B cell (primary cell): ENCODE data around the gene COG8.

Experiments used
- EZH2 ChIP-seq: IDR thresholded peaks from 2 replicates; pipeline ENCODE4 v1.6.1; 2012; ENCODE audit warnings: borderline replicate concordance, low read depth, mild to moderate bottlenecking, moderate library complexity, low read length; ENCODE audit not compliant: insufficient read depth, poor library complexity, severe bottlenecking
- TF ChIP-seq, protein P1 (sequence below): fragments of 200-600 bp; IDR thresholded peaks from one replicate; pipeline ENCODE4 v1.8.0; 2022; ENCODE audit warnings: antibody characterized with exemption, mild to moderate bottlenecking

DNA sequence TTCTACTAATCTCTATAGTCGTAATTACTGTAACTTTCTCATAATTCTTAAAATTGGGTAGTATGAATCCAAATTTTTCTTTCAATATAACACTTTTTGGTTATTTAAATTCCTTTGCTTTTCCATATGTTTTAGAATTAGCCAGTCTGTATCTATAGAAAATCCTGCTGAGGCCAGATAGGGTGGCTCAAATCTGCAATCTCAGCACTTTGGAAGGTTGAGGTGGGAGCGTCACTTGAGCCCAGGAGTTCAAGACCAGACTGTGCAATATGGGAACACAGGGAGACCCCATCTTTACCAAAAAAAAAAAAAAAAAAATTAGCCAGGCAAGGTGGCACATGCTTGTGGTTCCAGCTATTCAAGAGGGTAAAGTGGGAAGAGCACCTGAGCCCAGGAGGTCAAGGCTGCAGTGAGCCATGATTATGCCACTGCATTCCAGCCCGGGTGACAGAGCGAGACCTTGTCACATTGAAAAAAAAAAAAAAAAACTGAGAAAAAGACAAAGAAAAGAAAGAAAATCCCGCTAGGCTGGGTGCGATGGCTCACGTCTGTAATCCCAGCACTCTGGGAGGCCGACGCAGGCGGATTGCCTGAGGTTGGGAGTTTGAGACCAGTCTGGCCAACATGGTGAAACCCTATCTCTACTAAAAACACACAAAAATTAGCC, 37.2 kb upstream of the COG8 start:
- TF ChIP-seq, protein P1, sequence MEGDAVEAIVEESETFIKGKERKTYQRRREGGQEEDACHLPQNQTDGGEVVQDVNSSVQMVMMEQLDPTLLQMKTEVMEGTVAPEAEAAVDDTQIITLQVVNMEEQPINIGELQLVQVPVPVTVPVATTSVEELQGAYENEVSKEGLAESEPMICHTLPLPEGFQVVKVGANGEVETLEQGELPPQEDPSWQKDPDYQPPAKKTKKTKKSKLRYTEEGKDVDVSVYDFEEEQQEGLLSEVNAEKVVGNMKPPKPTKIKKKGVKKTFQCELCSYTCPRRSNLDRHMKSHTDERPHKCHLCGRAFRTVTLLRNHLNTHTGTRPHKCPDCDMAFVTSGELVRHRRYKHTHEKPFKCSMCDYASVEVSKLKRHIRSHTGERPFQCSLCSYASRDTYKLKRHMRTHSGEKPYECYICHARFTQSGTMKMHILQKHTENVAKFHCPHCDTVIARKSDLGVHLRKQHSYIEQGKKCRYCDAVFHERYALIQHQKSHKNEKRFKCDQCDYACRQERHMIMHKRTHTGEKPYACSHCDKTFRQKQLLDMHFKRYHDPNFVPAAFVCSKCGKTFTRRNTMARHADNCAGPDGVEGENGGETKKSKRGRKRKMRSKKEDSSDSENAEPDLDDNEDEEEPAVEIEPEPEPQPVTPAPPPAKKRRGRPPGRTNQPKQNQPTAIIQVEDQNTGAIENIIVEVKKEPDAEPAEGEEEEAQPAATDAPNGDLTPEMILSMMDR: no peak
- TF ChIP-seq EZH2: no peak
